SK-N-MC (cell line): ENCODE measurements around the gene MUC5B.

Experiments
- EZH2 ChIP-seq: fragments of 200-600 bp; sonication (generic); IDR thresholded peaks from one replicate; pipeline ENCODE4 v1.6.1; 2017; ENCODE audit warnings: antibody characterized with exemption
- FOXP2 ChIP-seq: optimal IDR thresholded peaks from 2 replicates; pipeline ENCODE3; 2011; ENCODE audit warnings: mild to moderate bottlenecking, moderate library complexity; ENCODE audit not compliant: insufficient read depth; ENCODE audit errors: extremely low read length, control extremely low read depth
- POLR2AphosphoS5 ChIP-seq: IDR thresholded peaks from 2 replicates; pipeline ENCODE4 v1.6.1; 2012; ENCODE audit warnings: mild to moderate bottlenecking, low read depth, low read length, borderline replicate concordance

GRCh38 chr11:1289211-1289935 is 66.5 kb downstream of the MUC5B start:
- TF ChIP-seq EZH2 (no peak), POLR2AphosphoS5 (no peak), FOXP2 (no peak)
